Urothelium cell line (cell line): ENCODE data around the gene GATA5.
"Not testable (repeated sequence)": the region's sequence is repeated elsewhere in the genome, so short reads cannot be mapped to it uniquely, and the experiment has no call there.

Experiments
- DNase-seq: peaks from one replicate; pipeline ENCODE4 v3.0.0; 2011; ENCODE audit warnings: low spot score, mixed read lengths
- FAIRE-seq: peaks from 2 replicates; lab custom pipeline; 2011; peaks lifted over from hg19 to GRCh38; lab: Jason Lieb, UNC

The GATA5 gene

DNA sequence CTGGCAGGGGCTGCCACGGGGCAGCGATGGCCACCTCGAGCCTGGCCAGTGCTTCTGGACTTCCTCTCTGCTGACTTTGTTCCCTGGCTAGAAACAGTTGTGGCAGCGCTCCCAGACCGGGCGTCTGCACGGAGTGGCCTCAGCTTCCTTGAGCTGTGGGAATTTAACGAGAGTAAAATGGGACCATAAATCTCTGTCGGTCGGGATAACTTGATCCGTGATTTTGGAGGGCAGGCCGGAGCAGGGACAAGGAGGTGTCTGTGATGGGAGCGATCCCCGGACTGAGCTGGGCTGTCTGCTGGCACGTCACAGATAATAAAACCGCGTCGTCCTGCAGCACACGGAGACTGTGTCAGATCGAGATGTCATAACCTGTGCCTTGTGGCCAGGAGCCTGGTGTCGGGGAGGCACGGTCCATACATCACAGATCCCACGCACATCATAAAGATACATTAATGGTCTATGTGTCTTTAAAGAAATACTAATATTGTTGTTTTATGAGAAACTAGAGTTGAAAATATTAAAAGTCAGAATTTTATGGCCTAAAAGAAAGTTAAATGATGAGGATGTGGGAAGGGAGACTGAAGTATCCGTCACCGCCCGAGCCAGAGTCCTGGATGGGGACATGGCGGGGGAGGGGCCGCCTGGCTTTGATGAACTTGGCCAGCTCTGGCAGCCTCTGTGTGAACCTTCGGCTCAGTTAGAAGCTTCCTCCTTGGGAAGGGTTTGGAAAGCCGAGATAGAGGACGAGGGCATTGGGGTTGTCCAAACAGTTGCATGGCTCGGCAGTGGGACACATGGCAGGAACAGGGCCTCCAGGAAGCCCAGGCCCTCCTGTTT is 41.9 kb downstream of the GATA5 start:
- peak; percentile 84 for FAIRE-seq
- DNase-seq = no peak

DNA sequence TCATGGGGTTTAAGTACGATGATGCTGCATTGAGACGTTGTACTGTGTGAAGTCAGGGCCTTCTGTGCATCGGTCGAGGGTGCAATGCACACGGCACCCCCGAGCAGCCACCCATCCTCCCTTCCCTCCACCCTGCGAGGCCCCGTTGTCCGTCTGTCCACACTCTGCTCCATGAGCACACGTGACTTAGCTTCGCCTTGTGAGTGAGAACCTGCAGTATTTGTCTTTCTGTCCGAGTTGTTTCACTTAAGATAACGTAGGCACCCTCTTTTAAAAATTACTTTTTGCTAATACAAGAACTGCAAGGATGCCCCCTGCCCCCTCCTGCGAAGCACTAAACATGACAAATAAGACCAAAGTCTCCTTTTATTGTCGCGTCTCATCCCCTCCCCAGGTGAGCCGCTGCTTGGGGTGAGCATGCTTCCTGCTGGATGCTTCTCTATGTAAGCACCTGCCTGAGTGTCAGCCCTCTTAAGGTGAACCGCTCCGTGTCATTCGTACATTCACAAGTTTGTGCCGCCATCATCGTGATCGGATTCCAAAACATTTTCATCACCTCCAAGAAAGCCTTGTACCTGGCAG is 44.8 kb downstream of the GATA5 start:
- DNase-seq (no peak), FAIRE-seq (peak; percentile 5)

DNA sequence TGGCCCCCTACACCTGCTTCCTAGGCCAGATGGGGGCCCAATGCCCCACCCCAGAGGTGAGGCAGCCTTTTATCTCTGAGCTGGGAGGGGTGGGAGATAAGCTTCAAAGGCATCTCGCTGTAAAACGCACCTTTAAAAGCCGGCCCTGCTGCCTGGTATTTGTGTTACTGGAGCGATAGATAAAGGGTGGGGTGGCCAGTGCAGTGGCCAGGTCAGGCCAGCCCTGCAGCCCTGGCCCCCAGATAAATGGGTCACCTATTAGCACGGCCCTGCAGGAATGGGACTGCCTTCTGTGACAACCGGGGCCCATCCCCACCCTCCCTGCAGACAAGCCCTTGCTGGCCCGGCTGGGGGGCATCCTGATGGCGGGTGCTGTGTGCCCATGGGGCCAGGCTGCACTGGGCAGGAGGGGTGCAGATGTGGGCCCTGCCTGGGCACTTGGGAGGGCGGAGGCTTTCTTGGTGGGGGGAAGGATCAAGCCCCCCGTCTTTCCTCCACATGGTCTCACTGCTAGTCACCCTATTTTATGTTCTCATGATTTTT is 45.4 kb downstream of the GATA5 start:
- DNase-seq = no peak
- FAIRE-seq = no peak

DNA sequence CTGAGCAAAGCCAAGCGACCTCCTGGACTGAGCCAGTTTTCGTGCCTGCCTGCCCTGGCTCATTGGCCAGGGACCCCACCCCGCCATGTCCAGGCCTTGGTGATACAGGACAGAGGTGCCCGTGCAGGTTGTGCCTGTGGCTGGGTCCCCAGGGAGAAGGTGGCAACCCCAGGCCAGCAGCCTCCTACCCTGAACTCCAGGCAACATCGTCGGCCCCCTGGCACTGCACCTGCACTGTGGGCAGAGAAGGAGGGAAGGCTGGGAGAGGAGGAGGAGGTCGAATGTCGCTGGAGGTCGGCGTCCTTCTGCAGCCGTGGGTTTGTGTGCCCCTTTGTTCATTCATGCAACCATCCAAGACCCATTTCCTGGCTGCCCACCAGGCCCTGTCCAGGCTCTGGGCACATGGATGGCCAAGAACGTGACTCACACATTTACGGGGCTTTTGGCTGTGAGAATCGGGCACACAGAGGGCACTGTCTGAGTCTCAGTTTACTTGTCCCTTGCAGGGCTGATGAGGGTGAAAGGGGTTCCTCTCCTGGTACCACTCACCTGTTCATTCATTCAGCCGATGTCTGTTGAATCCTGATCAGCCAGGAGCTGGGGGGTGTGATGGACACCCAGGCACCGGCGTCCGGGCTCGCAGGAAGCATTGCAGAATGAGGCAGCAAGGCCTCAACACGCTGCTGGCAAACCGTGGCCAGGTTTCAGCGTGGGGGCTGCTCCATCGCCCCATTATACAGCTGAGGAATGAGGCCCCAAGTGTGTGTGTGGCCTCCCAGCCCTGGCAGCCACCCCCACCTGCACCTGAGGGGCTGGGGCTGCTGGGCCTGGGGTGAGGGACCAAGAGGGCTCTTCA is 46.1 kb downstream of the GATA5 start:
- DNase-seq = no peak
- peak; percentile 27 for FAIRE-seq

DNA sequence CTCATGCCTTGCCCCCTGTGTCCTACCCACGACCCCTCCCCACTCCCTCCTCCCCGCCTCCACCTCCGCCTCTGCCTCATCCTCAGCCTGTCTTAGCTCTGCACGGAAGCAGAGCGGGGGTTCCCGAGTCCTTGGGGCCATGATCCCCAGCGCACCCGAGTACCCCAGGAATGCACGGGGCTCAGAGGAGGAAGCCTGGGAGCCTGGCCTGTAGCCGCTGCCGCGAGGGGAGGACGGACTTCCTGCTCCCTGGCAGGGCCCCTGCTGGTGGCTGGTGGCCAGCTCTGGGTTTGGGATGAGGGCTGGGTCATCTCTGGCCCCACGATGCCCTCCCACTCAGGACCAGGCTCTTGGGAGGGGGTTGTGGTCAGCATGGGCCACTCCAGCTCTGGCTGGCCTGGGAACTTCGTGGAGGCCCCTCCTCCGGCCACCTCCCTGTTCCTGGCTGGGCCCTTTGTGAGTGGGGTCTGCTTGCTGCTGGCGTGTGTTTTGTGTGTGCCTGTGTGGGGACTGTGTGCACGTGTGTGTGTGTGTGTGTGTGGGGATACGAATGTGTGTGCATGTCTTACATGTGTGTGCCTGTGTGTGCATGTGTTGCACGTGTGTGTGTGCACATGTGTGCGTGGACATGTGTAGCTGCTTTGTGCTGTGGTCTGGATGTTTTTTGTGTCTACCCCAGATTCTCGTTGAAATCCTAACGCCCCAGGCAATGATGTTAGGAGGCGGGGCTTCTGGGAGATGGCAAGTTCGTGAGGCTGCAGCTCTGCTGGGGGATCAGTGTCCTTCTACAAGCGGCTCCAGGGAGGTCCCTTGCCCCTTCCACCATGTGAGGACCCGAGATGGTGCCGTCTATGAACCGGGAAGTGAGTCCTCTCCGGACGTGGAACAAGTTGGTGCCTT is 47.1 kb downstream of the GATA5 start:
- DNase-seq = no peak
- peak; percentile 89 for FAIRE-seq

DNA sequence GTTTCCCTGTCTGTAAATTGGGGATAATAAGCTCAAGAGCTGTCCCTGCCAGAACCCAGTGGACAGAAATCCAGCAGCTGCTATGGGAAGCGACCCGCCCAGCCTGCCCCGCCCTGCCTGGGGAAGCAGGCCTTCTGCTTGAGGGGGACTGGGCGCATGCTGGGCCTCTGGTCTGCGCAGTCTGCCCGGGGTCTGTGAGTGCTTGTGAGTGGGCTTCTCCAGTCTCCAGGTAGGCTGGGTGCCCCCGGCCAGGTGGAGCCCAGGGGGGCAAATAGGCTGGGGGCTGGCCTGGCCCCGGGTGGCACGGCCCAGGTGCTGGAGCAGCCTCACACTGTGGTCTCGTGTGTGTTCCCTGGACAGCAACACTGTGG is 47.8 kb downstream of the GATA5 start:
- FAIRE-seq (no peak), DNase-seq (no peak)

DNA sequence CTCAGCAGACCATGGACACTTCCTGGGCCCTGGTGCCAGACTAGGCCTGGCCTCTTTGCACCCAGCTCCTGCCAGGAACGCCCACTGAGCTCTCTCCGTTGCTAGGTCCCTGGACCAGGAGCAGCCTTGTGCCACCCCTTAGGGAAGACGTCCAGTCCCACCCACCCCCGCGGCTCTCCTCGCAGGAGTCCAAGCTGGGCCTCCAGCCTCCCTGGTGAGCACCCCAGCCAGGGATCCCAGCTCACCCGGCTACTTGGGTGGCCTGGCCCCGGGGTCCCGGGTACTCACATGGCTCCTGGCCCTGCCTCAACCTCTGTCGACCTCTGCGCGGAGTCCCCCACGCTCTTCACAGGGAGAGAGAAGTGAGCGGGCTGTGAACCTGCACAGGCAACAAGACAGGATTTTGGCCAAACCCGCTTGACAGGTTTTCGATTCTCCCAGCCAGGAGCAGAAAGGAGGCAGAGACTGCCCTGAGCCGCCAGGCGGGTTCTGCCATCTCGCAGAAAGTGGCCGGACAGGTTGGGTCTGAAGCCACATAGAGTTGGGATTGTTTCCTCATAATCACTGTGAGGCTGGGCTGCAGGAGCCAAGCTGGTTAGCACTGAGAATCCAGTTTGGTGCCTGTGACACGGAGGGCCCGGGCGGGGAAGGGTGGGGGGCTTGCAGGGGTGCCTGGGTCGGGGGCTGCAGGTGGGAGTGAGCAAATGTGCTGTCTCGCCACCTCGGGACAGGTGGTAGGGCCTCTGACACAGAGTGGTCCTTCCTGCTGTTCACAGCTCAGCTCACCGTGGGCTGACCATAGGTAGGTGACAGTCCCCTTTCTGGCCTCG is 48.4 kb downstream of the GATA5 start, which contains the start of gene RBBP8NL:
RBBP8NL (minus strand) TSS at position 368 of the 830 bp plus-strand sequence. CDS start 7,892 bp downstream, outside the sequence.
- DNase-seq = no peak
- FAIRE-seq = no peak

DNA sequence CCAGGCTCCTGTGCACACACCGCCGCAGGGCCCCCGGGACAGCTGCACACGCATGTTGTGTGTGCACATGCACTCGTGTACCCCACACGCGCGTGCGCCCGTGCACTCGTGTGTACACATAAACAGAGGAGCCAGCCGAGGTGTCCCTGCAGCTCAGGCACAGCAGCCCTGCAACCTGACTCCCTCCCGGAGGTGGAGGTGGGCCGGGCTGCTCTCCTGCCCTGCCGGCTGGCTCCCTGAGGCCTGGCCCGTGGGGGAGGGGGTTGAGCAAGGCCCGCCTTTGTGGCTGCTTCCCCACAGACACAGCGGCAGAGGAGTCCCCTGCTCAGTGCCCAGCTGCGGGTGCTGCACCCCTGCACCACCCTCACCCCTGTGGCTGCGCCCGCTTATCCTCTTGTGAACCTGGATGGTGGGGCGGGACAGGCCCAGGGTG is 49.1 kb downstream of the GATA5 start:
- no peak for FAIRE-seq
- DNase-seq = no peak

DNA sequence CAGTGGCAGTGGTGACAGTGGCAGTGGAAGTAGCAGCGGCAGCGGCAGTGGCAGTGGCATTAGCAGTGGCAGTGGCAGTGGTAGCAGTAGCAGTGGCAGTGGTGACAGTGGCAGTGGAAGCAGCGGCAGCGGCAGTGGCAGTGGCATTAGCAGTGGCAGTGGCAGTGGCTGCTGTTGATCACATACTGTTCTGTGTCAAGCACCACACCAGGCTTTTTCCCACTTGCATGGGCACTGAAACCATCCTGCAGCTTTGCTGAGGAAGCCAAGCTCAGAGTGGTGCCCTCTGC is 49.8 kb downstream of the GATA5 start:
- not testable (repeated sequence) for DNase-seq, FAIRE-seq

DNA sequence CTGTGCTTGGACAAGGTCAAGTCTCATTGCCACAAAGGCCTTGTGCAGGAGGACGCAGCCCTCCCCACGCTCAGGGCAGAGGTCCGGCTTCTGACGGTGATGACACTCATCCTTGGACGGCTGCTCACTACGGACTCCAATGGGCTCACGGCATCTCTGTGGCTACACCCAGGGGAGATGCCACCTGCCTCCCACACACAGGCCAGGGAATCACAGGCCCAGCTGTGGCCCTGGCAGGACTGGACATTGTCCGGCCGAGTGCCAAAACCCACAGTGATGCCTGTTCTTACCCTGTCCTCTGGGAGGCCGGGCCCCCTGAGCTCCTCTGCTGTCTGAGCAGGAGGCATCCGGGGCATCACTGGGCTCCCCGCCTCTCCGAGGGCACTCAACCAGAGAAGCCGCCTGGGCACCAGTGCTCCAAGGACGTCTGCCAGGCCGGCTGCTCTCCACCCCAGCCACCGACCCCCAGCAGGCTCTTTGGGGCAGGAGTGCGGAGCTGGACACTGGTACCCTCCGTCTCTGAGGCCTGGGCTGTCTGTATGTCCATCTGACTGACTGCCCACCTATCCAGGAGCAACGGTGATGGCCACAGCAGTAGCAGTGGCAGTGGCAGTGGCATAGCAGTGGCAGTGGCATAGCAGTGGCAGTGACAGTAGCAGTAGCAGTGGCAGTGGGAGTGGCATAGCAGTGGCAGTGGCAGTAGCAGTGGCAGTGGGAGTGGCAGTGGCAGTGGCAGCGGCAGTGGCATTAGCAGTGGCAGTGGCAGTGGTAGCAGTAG is 50.3 kb downstream of the GATA5 start:
- FAIRE-seq (peak; percentile 86), DNase-seq (no peak)

DNA sequence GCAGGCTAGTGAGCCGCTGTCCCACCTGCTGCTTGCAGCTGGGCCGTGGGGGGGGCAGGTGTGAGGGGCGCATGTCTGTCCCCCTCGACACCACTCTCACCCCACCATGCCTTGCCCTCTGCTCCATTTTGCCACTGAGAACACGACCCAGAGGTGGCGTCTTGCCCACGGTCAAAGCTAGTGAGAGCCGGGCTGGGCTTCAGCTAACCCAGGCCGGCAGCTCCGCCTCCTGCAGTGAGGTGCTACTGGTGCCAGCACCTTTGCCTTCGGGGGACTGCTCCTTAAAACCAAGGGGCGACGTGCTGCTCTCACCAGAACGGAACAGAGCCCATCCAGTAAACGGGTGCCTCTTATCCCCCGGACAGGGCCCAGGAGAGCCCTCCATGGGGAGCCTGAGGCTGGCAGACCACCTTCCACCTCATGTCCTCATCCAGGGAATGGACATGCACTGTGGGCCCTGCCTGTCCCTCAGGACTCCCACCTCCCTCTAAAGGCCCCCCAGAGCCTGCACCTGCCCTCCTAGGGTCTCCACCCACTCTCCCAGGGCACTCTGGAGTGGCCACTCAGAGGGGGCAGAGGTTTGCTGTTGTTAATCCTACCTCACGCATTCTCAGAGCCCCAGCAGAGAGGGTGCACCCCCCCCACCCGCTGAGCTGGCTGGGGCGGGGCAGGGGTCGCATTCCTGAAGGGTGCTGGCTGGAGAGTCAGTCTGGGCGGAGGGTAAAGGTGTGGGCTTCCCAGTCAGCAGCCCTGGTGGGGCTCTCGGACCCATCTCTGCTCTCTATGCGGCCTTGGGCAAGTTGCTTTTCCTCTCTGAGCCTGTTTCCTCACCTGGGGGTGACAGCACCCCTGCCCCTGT is 51.3 kb downstream of the GATA5 start:
- FAIRE-seq (no peak), DNase-seq (no peak)

DNA sequence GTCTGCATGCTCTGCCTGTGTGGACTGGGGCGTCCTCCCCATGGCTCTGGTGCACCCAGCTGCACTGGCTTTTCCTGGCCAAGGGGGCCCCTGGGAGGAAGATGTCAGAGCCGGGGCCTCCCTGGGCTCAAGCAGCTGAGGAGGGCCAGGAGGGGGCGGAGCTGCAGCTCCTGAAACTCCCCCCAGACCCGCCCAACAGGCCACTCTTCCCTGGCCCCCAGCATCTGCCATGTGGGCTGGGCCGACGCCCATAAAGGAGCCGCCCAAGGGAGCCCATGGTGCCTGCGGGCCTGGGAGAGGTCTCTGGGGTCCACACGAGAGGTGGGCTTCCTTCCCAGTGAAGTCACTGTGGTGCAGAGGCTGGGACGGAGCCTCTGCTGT is 52.5 kb downstream of the GATA5 start:
- DNase-seq = no peak

DNA sequence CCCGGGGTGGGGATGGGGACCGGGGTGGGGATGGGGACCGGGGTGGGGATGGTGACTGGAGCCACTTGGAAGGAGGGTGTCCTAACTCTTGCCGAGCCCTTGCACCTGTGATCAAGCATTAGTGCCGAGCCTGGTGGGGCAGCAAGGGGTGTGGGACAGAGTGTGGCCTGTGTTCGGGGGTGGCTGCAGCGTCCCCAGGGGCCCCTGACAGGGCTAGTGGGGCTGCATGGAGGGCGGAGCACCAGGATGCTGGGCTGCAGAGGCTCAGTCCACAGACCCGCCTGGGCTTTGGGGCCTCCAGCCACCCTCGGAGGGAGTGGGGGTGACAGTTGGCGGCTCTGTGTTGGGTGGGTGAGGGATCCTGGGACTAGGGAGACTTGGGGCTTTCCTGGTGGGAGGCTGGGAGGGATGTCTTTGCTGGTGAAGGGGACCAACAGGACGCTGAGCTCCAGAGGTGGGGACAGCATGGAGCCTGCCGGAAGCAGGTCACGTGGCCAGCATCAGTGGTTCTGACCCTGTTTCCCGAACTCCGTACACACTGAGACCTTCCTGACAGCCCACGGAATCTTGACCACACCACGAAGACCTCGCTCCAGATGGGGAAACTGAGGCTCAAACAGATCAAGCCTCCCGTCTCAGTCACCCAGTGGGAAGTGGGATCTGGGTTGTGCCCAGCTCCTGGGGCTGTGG is 53.0 kb downstream of the GATA5 start:
- DNase-seq (no peak), FAIRE-seq (no peak)

More for the DNA sequence above, 52.5 kb downstream of the GATA5 start:
- no peak for FAIRE-seq

DNA sequence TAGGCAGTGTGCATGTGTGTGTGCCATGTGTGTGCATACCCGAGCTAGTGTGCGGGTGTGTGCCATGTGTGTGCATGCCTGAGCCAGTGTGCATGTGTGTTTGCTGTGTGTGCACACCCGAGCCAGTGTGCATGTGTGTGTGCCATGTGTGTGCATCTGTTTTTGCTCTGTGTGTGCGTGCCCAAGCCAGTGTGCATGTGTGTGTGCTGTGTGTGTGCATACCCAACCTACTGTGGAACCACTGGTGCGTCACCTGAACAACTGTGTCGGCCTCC is 54.1 kb downstream of the GATA5 start:
- DNase-seq (no peak), FAIRE-seq (no peak)

DNA sequence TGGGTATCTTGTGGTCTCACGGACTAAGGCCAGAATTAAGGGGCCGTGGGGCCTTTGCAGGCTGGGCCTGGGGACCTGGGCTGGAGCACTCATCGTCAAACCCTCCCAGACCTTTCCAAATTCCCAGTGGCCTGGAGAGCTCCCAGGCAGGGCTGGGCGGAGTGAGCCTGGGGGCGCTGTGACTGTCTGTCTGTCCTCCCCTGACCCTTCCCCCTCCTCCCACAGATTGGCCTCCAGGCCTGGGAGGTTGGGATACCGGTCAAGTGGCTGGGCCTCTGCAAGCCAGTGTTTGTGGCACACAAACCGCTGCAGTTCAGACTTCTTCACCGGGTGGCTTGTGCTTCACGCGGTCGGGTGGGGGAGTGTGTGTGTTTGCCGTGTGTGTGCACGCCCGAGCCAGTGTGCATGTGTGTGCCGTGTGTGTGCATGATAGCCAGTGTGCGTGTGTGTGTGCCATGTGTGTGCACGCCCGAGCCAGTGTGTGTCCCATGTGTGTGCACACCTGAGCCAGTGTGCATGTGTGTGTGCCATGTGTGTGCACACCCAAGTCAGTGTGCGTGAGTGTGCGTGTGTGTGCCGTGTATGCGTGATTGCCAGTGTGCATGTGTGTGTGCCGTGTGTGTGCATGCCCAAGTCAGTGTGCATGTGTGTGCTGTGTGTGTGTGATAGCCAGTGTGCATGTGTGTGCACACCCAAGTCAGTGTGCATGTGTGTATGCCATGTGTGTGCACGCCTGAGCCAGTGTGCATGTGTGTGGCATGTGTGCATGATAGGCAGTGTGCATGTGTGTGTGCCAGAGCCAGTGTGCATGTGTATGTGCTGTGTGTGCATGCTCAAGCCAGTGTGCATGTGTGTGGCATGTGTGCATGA is 54.7 kb downstream of the GATA5 start:
- DNase-seq (no peak), FAIRE-seq (peak; percentile 99)

DNA sequence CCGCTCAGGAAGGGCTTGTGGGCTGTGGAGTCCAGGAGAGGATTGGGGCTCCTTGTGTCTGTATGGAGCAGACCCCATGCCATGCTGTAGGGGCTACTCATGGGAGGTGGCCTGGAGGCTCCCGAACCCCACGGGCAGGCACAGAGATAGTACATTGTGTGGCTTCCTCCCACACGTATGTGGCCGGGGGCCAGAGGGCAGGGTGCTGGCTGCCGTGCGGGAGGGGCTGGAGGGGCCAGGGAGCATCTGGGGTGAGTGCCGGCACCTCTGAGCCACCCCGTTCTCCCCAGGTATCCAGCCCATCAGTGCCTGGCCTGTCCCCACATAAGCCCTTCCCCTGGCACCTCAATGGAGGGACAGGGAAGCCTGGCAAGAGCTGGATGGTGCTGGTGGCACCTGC is 56.0 kb downstream of the GATA5 start:
- FAIRE-seq = no peak
- no peak for DNase-seq
